IMR-90 (cell line): Measurements from ENCODE around the gene MACC1.

Source experiments
- BHLHE40 ChIP-seq: fragments of 150-350 bp; IDR thresholded peaks from 2 replicates; pipeline ENCODE4 v1.6.1; 2016; ENCODE audit warnings: mild to moderate bottlenecking, low read depth, low read length
- CEBPB ChIP-seq: IDR thresholded peaks from 2 replicates; pipeline ENCODE4 v1.6.1; 2012; ENCODE audit warnings: low read depth, low read length, improper control_type of control experiment
- CHD1 ChIP-seq: IDR thresholded peaks from 2 replicates; pipeline ENCODE4 v1.6.1; 2012; ENCODE audit warnings: low read depth, low read length, improper control_type of control experiment
- CTCF ChIP-seq: conservative IDR thresholded peaks from 2 replicates; pipeline ENCODE4 v1.5.1; 2012; ENCODE audit warnings: mild to moderate bottlenecking, low read depth, low read length, improper control_type of control experiment
- ELK1 ChIP-seq: fragments of 150-350 bp; IDR thresholded peaks from 2 replicates; pipeline ENCODE4 v1.6.1; 2016; ENCODE audit warnings: low read depth, mild to moderate bottlenecking, low read length, moderate library complexity, borderline replicate concordance
- FOS ChIP-seq: fragments of 150-350 bp; IDR thresholded peaks from 2 replicates; pipeline ENCODE4 v1.6.1; 2016; ENCODE audit warnings: low read depth, low read length
- MAFK ChIP-seq: IDR thresholded peaks from 2 replicates; pipeline ENCODE4 v1.6.1; 2012; ENCODE audit warnings: low read depth, low read length, improper control_type of control experiment
- MAZ ChIP-seq: IDR thresholded peaks from 2 replicates; pipeline ENCODE4 v1.6.1; 2012; ENCODE audit warnings: low read depth, mild to moderate bottlenecking, low read length, improper control_type of control experiment, moderate library complexity, borderline replicate concordance
- MXI1 ChIP-seq: IDR thresholded peaks from 2 replicates; pipeline ENCODE4 v1.6.1; 2012; ENCODE audit warnings: low read depth, mild to moderate bottlenecking, low read length, moderate library complexity, borderline replicate concordance
- POLR2A ChIP-seq: IDR thresholded peaks from 2 replicates; pipeline ENCODE4 v1.6.1; 2012; ENCODE audit warnings: mild to moderate bottlenecking, low read depth, low read length
- RAD21 ChIP-seq: IDR thresholded peaks from 2 replicates; pipeline ENCODE4 v1.6.1; 2012; ENCODE audit warnings: low read length, improper control_type of control experiment
- RFX5 ChIP-seq: IDR thresholded peaks from 2 replicates; pipeline ENCODE4 v1.8.0; 2012; ENCODE audit warnings: low read depth, mild to moderate bottlenecking, low read length, moderate library complexity
- SMC3 ChIP-seq: fragments of 150-350 bp; IDR thresholded peaks from 2 replicates; pipeline ENCODE4 v1.6.1; 2016; ENCODE audit warnings: low read depth, mild to moderate bottlenecking, antibody characterized with exemption, low read length, moderate library complexity
- USF2 ChIP-seq: fragments of 150-350 bp; IDR thresholded peaks from 2 replicates; pipeline ENCODE4 v1.6.1; 2017; ENCODE audit warnings: mild to moderate bottlenecking, antibody characterized with exemption, low read length, low read depth

- TF ChIP-seq CTCF (no peak), ELK1 (no peak), POLR2A (no peak), USF2 (no peak), MAZ (no peak), MAFK (no peak), RFX5 (no peak), RAD21 (no peak), MXI1 (no peak), FOS (no peak), SMC3 (no peak), CEBPB (no peak), CHD1 (no peak), BHLHE40 (no peak)
Measured at GRCh38 chr7:20216406-20217036, 663 bp downstream of the MACC1 start.
